ENCODE measurements around the gene APMAP. TPM values are rescaled to one million over a fixed set of nuclear protein-coding genes. Genes with fewer than 3 reads are reported as not detected.

APMAP gene
- total RNA-seq, 1 experiment from 2014 or later = 67.8 TPM

GRCh38 chr20:25030007-25030648 is 37.6 kb upstream of the APMAP start:
- no peak overlapping the region for H3K9ac ChIP-seq (ENCODE audit: extremely low read depth, insufficient read length, low read length)

More at GRCh38 chr20:25030007-25030648, 37.6 kb upstream of the APMAP start:
- Histone ChIP-seq H2BK12ac (ENCODE audit: insufficient read length, low read depth, low read length) (no peak overlapping the region), H4K5ac (ENCODE audit: insufficient read length, low read depth, low read length) (no peak overlapping the region), H3T11ph (ENCODE audit: low read length) (no peak overlapping the region), H4K20me1 (ENCODE audit: control insufficient read depth, insufficient read depth, insufficient read length) (no peaks in the 10 kb centered on the region), H3K18ac (ENCODE audit: insufficient read length, low read depth, low read length) (no peak overlapping the region), H3K56ac (ENCODE audit: insufficient read length, low read depth, low read length) (no peak overlapping the region), H3K4me1 (ENCODE audit: insufficient read depth, low read length) (no peaks in the 10 kb centered on the region; the same call in 1 of the 2 replicates), H3K23ac (ENCODE audit: insufficient read length, low read depth, low read length) (no peak overlapping the region), H3K9me3 (ENCODE audit: control insufficient read depth, low read depth, low read length) (no peaks in the 10 kb centered on the region), H3K27ac (ENCODE audit: insufficient read length, low read depth, low read length) (no peak overlapping the region), H4K91ac (ENCODE audit: insufficient read length, low read depth, low read length) (no peak overlapping the region), H2BK120ac (ENCODE audit: low read depth, low read length, poor library complexity, severe bottlenecking) (no peak overlapping the region), H2BK15ac (ENCODE audit: low read depth, low read length) (no peak overlapping the region), H2AFZ (ENCODE audit: low read length) (no peak overlapping the region), H3K79me2 (ENCODE audit: insufficient read depth, low read length) (no peaks in the 10 kb centered on the region), H3K4me2 (ENCODE audit: insufficient read depth, insufficient read length, low read length) (no peak overlapping the region), H2AK5ac (ENCODE audit: insufficient read length, low read length) (no peak overlapping the region), H3K23me2 (ENCODE audit: insufficient read length, low read depth, low read length, poor library complexity, severe bottlenecking) (no peaks in the 10 kb centered on the region), H3K14ac (ENCODE audit: insufficient read depth, low read length) (no peak overlapping the region), H3K79me1 (ENCODE audit: insufficient read depth, low read depth, low read length, poor library complexity, severe bottlenecking) (no peaks in the 10 kb centered on the region), H3K4ac (ENCODE audit: low read depth, low read length) (no peak overlapping the region), H2BK20ac (ENCODE audit: low read depth, low read length, poor library complexity, severe bottlenecking) (no peak overlapping the region), H2BK5ac (ENCODE audit: insufficient read length, low read length) (no peak overlapping the region), H3K27me3 (ENCODE audit: insufficient read depth, low read length) (no peaks in the 10 kb centered on the region), H4K8ac (replicated peaks; ENCODE audit: insufficient read length, low read depth, low read length) (no peak overlapping the region)
- Mint-ChIP-seq H3K9me3 (no peaks in the 10 kb centered on the region), H3K27me3 (ENCODE audit: low read depth) (peaks cover 27% of the 10 kb centered on the region), H3K36me3 (ENCODE audit: insufficient read depth in 1 of 3, low read depth in 3 of 3) (peaks cover 0 to 2% (median 0%) of the 10 kb centered on the region in 3 experiments; a peak in 1 of 7 replicates), H3K27ac (no peak overlapping the region), H3K4me1 (peaks cover 16% of the 10 kb centered on the region in 2 experiments), H3K4me3 (no peak overlapping the region)
- no CpG with 5 or more reads among the region's 5 CpGs for WGBS (ENCODE audit: extremely low coverage, insufficient read length, low lambda C conversion rate)
- TF ChIP-seq CTCF (conservative IDR thresholded peaks at IDR 0.05) = no peak
- no peak for DNase-seq
